SK-N-SH (cell line): Measurements from ENCODE around the gene ZSCAN9.
A peak's percentile ranks its signal among the peaks of the same experiment; 100 is the strongest.

Experiments used
- CHD2 ChIP-seq: fragments of 150-350 bp; IDR thresholded peaks from 2 replicates; pipeline ENCODE4 v1.6.1; 2018; ENCODE audit warnings: low read length; ENCODE audit not compliant: partially characterized antibody
- CTCF ChIP-seq: fragments of 200-600 bp; sonication (generic); IDR thresholded peaks from 2 replicates; pipeline ENCODE4 v1.6.1; 2017; ENCODE audit warnings: antibody characterized with exemption, mild to moderate bottlenecking, moderate library complexity
- EP300 ChIP-seq, 2 experiments: IDR thresholded peaks; 2 replicates each; pipeline versions ENCODE4 v1.4.0 to v1.6.1; 2012; ENCODE audit warnings: borderline replicate concordance in 1 of 2, low read depth in 1 of 2, low read length in 1 of 2
- FOSL2 ChIP-seq: IDR thresholded peaks from 2 replicates; pipeline ENCODE4 v1.4.0; 2012; ENCODE audit warnings: low read depth, mild to moderate bottlenecking, moderate library complexity, borderline replicate concordance
- PBX3 ChIP-seq: IDR thresholded peaks from 2 replicates; pipeline ENCODE4; 2012
- REST ChIP-seq: IDR thresholded peaks from 2 replicates; pipeline ENCODE4 v1.6.1; 2012; ENCODE audit warnings: mild to moderate bottlenecking, low read depth, low read length, moderate library complexity
- RXRA ChIP-seq: IDR thresholded peaks from 2 replicates; pipeline ENCODE4 v1.4.0; 2012; ENCODE audit warnings: low read depth, mild to moderate bottlenecking, borderline replicate concordance
- SIN3A ChIP-seq: IDR thresholded peaks from 2 replicates; pipeline ENCODE4 v1.6.1; 2012; ENCODE audit warnings: low read depth, mild to moderate bottlenecking, low read length, moderate library complexity, borderline replicate concordance
- USF1 ChIP-seq: IDR thresholded peaks from 2 replicates; pipeline ENCODE4 v1.4.0; 2012; ENCODE audit warnings: low read depth, borderline replicate concordance
- TF ChIP-seq, protein P1 (sequence below): IDR thresholded peaks from 2 replicates; pipeline ENCODE4 v1.4.0; 2012; ENCODE audit warnings: low read depth, borderline replicate concordance

- TF ChIP-seq CTCF (no peak), REST (peak; percentile 26; the same call in 1 of the 2 replicates), FOSL2 (no peak), USF1 (no peak), CHD2 (peak; percentile 88), SIN3A (peak; percentile 16; the same call in 1 of the 2 replicates), EP300 (IDR thresholded peaks at IDR 0.05; ENCODE audit: borderline replicate concordance in 1 of 2, low read depth in 1 of 2, low read length in 1 of 2) (no peak), RXRA (no peak), PBX3 (no peak)
- TF ChIP-seq, protein P1, sequence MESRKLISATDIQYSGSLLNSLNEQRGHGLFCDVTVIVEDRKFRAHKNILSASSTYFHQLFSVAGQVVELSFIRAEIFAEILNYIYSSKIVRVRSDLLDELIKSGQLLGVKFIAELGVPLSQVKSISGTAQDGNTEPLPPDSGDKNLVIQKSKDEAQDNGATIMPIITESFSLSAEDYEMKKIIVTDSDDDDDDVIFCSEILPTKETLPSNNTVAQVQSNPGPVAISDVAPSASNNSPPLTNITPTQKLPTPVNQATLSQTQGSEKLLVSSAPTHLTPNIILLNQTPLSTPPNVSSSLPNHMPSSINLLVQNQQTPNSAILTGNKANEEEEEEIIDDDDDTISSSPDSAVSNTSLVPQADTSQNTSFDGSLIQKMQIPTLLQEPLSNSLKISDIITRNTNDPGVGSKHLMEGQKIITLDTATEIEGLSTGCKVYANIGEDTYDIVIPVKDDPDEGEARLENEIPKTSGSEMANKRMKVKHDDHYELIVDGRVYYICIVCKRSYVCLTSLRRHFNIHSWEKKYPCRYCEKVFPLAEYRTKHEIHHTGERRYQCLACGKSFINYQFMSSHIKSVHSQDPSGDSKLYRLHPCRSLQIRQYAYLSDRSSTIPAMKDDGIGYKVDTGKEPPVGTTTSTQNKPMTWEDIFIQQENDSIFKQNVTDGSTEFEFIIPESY, result peak; percentile 66; the same call in 1 of the 2 replicates
Observed at GRCh38 chr6:28252009-28252975, 27.2 kb downstream of the ZSCAN9 start, which contains the start of gene ZKSCAN4.
